Omental fat pad (tissue), 4 donors: ENCODE data around the gene METTL23. TPM values are rescaled to one million over a fixed set of nuclear protein-coding genes. Genes with fewer than 3 reads are reported as not detected.

Experiments used
- ATAC-seq: fragments of 150-250 bp; one replicate; pipeline ENCODE4 v1.9.1; 2016; ENCODE audit warnings: mild to moderate bottlenecking, moderate library complexity; ENCODE audit not compliant: low FRiP score
- DNase-seq: peaks from one replicate; pipeline ENCODE4 v3.0.0-alpha.2; 2019; ENCODE audit warnings: low spot score
- total RNA-seq, 4 donors: library from RNA; depleted of rRNA; stranded (reverse); fragments of >200 nt; gene quantifications; one replicate each; pipeline ENCODE4 v1.1.0, GENCODE V29; 2016
- TF ChIP-seq, protein P1 (sequence below), 3 donors: fragments of 450-650 bp; IDR thresholded peaks; one replicate each; pipeline ENCODE4 v1.5.1; 2016 to 2017; ENCODE audit warnings: antibody characterized with exemption in 3 of 3, mild to moderate bottlenecking in 3 of 3, moderate library complexity in 2 of 3

The METTL23 gene
- total RNA-seq, 4 donors from 2014 or later = 13.6 to 30.2 (median 26.9) TPM

DNA sequence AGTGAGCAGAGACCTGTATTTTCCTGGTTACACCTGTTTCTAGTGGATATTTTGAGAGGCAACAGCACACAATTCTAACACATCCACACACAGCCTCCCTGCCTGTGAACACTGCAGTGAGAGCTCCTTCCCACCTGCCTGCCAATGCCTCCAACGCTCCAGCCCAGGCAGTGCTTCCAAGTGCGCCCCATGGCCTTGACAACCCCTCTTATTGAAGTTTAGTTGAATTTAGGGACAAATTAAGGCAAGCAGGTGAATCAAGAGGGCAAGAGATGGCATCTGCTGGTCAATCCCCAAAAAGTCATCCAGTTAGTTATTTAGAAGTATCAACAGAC, 11.2 kb upstream of the METTL23 start:
- ATAC-seq (no peak), DNase-seq (peak; percentile 8)
- TF ChIP-seq, protein P1, sequence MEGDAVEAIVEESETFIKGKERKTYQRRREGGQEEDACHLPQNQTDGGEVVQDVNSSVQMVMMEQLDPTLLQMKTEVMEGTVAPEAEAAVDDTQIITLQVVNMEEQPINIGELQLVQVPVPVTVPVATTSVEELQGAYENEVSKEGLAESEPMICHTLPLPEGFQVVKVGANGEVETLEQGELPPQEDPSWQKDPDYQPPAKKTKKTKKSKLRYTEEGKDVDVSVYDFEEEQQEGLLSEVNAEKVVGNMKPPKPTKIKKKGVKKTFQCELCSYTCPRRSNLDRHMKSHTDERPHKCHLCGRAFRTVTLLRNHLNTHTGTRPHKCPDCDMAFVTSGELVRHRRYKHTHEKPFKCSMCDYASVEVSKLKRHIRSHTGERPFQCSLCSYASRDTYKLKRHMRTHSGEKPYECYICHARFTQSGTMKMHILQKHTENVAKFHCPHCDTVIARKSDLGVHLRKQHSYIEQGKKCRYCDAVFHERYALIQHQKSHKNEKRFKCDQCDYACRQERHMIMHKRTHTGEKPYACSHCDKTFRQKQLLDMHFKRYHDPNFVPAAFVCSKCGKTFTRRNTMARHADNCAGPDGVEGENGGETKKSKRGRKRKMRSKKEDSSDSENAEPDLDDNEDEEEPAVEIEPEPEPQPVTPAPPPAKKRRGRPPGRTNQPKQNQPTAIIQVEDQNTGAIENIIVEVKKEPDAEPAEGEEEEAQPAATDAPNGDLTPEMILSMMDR (IDR thresholded peaks at IDR 0.05) = no peak

- DNase-seq (peak; percentile 44), ATAC-seq (peak; percentile 58)
- TF ChIP-seq, protein P1 (IDR thresholded peaks at IDR 0.05) = no peak
These were observed 10.3 kb upstream of the METTL23 start for GRCh38 chr17:76716146-76716838.

GRCh38 chr17:76716839-76717215, 9.8 kb upstream of the METTL23 start:
- ATAC-seq (no peak), DNase-seq (peak; percentile 18)
- TF ChIP-seq, protein P1 (IDR thresholded peaks at IDR 0.05) = no peak

DNA sequence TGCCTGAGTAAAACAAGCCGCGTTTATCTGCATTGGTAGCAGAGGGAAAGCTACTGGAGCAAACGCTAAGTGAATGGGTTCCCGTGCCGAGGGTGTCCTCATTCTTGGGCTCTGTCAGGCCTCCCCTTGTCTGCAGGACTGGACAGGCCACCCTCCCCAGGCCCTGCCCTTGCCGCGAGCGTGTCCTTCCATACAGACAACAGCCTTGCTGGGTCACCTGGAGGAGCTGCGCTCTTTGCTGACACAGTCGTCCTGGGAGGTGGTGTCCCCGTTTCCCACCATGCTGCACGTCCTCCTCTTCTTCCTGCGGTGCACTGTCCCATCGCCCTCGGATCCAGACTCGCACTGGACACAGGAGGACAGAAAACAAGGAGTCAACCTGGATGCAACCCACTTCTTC, 8.1 kb upstream of the METTL23 start:
- ATAC-seq (no peak), DNase-seq (no peak)

DNA sequence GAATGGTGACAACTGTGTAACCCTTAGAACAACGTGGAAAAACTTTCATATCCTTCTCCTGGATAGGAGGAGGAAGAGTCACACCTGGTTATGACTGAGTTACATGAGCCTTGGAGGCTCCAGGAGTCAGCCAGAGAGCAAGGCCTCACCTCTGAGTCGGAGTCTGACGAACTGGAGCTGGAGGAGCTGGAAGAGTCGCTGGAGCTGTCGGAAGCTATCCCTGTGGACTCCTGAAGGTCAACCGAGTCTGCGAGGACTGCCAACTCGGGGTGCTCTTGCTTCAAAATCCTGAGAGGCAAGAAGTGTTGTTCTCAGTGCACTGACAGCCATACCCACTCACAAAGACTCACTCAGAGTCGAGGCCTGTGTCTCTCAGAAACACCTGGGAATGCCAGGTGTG, 6.4 kb upstream of the METTL23 start:
- TF ChIP-seq, protein P1 (IDR thresholded peaks at IDR 0.05) = no peak
- DNase-seq (no peak), ATAC-seq (no peak)

More for the DNA sequence above, 8.1 kb upstream of the METTL23 start:
- TF ChIP-seq, protein P1 (IDR thresholded peaks at IDR 0.05) = no peak

DNA sequence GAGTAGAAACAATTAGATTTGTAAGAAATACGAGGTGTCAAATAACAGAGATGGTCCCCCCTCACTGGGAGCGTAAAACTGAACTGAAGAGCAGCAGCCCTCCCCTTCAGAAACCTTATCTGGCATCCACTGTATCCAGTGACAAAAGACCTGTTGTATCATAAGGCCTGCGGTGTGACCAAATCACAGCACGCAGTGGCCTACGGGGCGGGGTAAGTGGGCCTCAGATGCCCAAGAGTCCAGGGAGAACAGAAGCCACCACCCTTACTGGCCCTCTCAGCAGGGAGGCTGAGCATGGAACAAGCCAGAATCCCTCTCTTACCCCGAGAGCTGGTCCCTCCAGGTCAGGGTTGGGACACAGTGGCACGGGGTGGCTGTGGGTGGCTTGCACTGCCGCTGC, 5.7 kb upstream of the METTL23 start:
- TF ChIP-seq, protein P1 (IDR thresholded peaks at IDR 0.05) = no peak
- no peak for DNase-seq
- no peak for ATAC-seq

- TF ChIP-seq, protein P1 (IDR thresholded peaks at IDR 0.05) = no peak
- DNase-seq (no peak), ATAC-seq (no peak)
These were observed 5.2 kb upstream of the METTL23 start for GRCh38 chr17:76721463-76721862.
